Muscle layer of duodenum (tissue), 2 donors: Measurements from ENCODE around the gene MRAS.
"Not testable (repeated sequence)": the region's sequence is repeated elsewhere in the genome, so short reads cannot be mapped to it uniquely, and the experiment has no call there.

Source experiments
- H3K27ac ChIP-seq: one replicate; pipeline ENCODE4 v1.7.0; 2013; ENCODE audit warnings: mild to moderate bottlenecking, low read length
- H3K27me3 ChIP-seq: one replicate; pipeline ENCODE4 v1.7.0; 2013; ENCODE audit warnings: low read depth, mild to moderate bottlenecking, control low read depth, low read length
- H3K36me3 ChIP-seq, 2 donors: one replicate each; pipeline ENCODE4 v1.7.0; 2013; ENCODE audit warnings: low read length in 2 of 2, control low read depth in 1 of 2, mild to moderate bottlenecking in 1 of 2; ENCODE audit not compliant: insufficient read depth in 2 of 2, control insufficient read depth in 1 of 2
- H3K4me1 ChIP-seq, 2 donors: one replicate each; pipeline ENCODE4 v1.7.0; 2013; ENCODE audit warnings: low read length in 2 of 2, mild to moderate bottlenecking in 2 of 2, control low read depth in 1 of 2, moderate library complexity in 1 of 2; ENCODE audit not compliant: insufficient read depth in 2 of 2, control insufficient read depth in 1 of 2
- H3K4me3 ChIP-seq, 2 donors: one replicate each; pipeline ENCODE4 v1.7.0; 2013; ENCODE audit warnings: low read length in 2 of 2, low read depth in 1 of 2, mild to moderate bottlenecking in 1 of 2
- H3K9me3 ChIP-seq, 2 donors: one replicate each; pipeline ENCODE4 v1.7.0; 2013; ENCODE audit warnings: low read length in 2 of 2, control low read depth in 1 of 2, mild to moderate bottlenecking in 1 of 2; ENCODE audit not compliant: control insufficient read depth in 1 of 2
- donor health status: healthy.

The MRAS gene

GRCh38 chr3:138452436-138452835 is 104.1 kb downstream of the MRAS start:
- Histone ChIP-seq H3K36me3 (no peaks in the 10 kb centered on the region), H3K4me3 (no peak overlapping the region), H3K27ac (no peak overlapping the region), H3K9me3 (no peaks in the 10 kb centered on the region), H3K4me1 (peaks cover 0 to 9% of the 10 kb centered on the region in 2 donors), H3K27me3 (no peaks in the 10 kb centered on the region)

- H3K4me1 ChIP-seq, H3K4me3 ChIP-seq, H3K27ac ChIP-seq, H3K9me3 ChIP-seq, H3K36me3 ChIP-seq, H3K27me3 ChIP-seq: not testable (repeated sequence)
Measured at GRCh38 chr3:138453940-138454339, 105.6 kb downstream of the MRAS start.
